ENCODE measurements around the gene GDF2. TPM values are rescaled to one million over a fixed set of nuclear protein-coding genes. Genes with fewer than 3 reads are reported as not detected.

Gene GDF2
- total RNA-seq, 1 donor from 2014 or later, result not detected

DNA sequence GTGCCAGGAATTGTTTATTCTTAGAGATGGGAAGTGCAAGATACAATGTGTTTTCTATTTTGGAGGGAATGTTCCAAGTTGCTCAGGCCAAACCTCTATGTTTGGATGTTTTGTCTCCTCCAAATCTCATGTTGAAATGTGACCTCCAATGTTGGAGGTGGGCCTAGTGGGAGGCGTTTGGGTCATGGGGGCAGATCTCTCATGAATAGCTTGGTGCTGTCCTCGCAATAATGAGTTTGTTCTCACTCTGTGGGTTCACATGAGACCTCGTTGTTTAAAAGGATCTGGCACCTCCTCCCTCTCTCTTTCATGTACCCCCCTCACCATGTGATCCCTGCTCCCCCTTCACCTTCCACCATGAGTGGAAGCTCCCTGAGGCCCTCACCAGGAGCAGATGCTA, 30.6 kb upstream of the GDF2 start:
- DNase-seq (ENCODE audit: low read depth in 2 of 2), result no peak

- no peak for DNase-seq (ENCODE audit: low read depth in 2 of 2)
These were observed 28.2 kb upstream of the GDF2 start for GRCh38 chr10:47294057-47294456.

GRCh38 chr10:47294501-47294900, 27.8 kb upstream of the GDF2 start:
- no peak for DNase-seq (ENCODE audit: low read depth in 2 of 2)

DNA sequence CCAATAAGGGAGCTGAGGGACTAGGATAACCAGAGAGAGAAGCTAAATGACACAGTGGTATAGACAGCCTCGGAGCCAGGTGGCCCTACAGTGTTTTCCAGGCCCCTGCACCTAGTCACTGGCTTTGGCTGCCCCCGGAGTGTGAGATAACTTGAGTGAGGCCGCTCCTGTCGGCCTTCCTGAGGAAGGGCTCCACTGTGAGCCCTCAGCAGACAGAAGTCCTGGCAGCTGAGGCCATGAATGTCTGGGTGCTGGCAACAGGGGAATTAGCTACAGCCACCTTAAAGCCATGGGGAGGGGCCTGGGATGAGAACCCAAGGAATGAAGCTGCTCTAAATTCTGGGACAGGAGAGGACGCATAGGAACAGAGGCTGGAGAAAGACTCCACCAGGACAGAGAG, 26.8 kb upstream of the GDF2 start:
- DNase-seq (ENCODE audit: low read depth in 2 of 2), result no peak

DNA sequence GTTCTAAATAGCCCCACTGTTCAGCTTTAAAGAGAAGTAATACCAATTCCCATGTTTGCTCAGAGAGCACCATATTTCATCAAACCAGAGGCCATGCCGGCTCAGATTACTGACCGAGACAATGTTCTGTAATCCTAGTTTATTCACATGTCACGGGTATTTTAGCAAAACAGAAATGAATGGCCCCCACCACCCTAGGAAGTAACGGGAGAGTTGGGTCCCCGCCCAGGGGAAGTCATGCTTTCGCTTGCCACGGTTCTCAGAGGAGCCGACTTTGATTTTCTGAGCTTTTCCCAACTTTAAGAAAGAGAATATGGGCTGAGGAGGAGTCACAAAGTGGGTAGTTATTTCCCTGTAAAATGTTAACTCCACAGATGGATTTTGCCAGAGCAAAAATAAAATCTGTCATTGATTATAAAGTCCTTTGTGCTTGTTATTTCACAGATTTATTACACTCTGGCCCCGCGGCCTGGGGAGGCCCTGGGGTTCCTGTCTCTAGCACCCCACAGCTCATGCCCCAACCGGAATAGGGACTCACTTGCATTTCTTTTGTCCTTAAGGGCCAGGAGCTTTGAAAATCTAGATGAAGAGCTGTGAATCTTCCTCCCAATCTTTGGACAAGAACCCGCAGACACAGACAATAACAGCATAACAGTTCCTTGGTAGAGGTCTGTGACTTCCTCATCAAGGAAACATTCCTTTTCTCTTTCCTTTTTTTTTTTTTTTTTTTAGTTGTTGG, 25.9 kb upstream of the GDF2 start:
- DNase-seq (ENCODE audit: low read depth in 2 of 2), result no peak

GRCh38 chr10:47296941-47297340, 25.3 kb upstream of the GDF2 start:
- no peak for DNase-seq (ENCODE audit: low read depth in 2 of 2)

DNA sequence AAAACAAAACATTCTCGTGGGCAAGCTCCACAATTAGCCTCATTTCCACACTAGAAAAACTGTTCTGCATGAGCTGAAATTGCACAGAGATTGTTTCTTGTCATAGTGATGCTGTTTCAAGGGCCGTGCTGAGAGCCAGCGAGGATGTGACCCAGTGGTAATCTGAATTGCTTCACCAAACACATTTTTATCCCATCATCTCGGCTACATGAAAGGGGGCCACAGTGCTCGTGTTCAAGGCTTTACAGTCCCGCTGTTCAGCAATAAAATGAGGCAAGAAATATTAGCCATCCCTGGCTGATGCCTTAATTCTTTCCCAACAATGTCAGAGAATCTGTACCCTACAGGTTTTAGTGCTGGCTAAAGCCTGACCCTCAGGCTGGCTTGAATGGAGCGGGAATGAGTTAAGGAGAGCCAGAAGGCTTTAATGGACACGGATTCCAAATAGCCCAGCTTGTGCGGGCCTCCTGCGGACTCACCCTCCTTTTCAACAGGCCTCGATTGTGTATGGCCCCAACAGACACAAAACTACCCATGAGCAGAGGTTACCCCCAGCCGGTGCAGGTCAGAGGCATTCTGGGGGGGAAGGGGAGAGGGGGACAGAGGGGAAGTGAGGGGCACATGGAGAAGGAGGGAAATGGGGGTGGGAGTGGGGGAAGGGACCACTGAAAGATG, 24.3 kb upstream of the GDF2 start:
- no peak for DNase-seq (ENCODE audit: low read depth in 2 of 2)

DNA sequence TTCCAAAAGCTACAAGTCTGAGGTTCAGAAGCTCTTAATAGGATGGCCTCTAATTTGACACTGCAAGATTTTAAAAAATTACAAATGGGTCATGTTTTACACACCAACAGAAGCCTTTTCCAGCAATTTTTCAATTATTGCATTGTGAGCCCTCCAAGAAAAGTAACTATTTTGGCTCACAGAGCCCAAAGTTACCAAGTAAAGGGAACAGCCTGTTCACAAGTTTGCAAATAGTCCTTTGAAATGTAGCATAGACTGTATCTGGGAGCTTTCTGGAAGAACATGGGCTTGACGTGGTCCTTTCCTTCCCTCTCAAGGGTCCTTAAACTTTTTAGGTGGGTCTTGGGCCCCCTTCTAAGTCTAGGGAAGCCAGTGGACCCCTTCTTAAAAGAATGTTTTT, 23.5 kb upstream of the GDF2 start:
- no peak for DNase-seq (ENCODE audit: low read depth in 2 of 2)

DNA sequence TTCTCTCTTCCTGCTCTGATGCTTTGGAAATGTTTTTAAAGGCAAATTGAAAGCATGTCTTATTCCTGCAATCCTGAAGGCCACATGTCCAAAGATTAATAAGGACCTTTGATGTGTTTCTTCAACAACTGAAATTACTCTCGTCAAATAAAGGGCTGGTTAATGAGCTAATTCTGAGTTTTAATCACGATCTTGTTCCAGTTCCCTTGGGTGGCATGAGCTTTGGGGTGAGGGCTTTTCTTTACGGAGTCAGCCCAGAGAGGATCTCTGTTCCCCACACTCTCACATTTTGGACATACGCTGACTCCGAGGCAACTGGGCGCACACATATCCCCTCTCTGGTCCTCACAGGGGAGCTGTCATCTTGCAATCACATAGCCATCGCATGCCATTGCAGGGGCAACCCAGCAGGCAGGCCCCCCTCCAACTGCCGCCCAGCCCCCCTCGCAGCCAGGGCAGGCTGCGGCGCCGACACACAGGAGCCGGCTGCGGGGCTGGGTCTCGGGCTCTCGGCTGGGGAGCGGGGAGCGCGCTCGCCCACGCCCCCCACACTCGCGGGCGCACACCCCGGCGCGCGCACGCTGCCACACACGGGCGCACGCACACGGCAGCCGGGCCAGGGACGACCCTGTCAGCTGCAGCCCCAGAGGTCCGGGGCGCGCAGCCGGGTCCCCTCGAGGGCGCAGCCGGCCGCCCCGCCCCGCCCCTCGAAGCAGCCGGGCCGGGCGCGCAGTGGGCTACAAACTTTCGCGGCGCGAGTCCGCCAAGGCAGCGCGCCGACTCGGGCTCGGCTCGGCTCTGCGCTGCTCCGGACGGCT, 22.4 kb upstream of the GDF2 start, which contains the start of gene GDF10:
Gene GDF10, plus strand, starts transcription at position 587 of the 818 bp plus-strand sequence. CDS start 455 bp downstream, outside the sequence.
- DNase-seq (ENCODE audit: low read depth in 2 of 2), result no peak

GRCh38 chr10:47300429-47300931, 21.8 kb upstream of the GDF2 start:
- no peak for DNase-seq (ENCODE audit: low read depth in 2 of 2)

DNA sequence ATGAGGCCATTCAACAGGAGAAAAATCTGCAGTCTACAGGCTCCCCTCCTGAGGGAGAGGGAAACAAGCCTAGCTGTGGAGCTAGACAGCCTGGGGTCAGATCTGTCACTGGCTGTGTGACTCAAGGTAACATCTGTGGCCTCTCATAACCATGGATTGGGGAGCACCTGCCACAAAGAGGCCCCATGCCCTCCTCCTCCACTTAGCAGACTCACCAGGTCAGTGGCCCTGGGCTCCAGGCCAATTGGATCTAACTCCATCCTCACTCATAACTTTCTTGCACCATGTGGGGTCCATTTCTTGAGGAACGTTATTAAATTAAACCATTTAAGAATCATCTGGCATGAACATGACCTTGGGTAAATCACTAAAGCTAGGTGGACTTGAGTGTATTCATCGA, 20.4 kb upstream of the GDF2 start:
- DNase-seq (ENCODE audit: low read depth in 2 of 2), result no peak

GRCh38 chr10:47303105-47303504, 19.1 kb upstream of the GDF2 start:
- DNase-seq (ENCODE audit: low read depth in 2 of 2), result no peak

DNA sequence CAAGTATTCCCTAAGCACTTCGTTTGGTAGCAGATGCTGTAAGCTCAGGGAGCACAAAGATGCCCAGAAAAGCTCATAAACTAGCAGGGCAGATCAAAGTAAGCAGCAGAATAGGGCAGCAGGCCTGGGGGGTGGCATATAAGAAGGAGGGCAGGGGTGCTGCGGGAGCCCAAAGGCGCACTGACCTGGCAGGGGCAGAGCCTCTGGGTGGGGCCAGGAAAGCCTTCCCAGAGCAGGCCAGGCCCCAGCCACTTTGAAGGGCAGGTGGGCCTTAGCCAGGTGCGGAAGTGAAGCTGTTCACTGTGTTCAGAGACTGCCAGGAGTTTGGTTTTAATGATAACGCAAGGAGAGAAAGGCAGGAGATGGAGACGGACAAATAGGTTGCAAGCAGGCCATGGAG, 18.4 kb upstream of the GDF2 start:
- DNase-seq (ENCODE audit: low read depth in 2 of 2), result no peak

GRCh38 chr10:47305566-47305965, 16.7 kb upstream of the GDF2 start:
- DNase-seq (ENCODE audit: low read depth in 2 of 2), result no peak

DNA sequence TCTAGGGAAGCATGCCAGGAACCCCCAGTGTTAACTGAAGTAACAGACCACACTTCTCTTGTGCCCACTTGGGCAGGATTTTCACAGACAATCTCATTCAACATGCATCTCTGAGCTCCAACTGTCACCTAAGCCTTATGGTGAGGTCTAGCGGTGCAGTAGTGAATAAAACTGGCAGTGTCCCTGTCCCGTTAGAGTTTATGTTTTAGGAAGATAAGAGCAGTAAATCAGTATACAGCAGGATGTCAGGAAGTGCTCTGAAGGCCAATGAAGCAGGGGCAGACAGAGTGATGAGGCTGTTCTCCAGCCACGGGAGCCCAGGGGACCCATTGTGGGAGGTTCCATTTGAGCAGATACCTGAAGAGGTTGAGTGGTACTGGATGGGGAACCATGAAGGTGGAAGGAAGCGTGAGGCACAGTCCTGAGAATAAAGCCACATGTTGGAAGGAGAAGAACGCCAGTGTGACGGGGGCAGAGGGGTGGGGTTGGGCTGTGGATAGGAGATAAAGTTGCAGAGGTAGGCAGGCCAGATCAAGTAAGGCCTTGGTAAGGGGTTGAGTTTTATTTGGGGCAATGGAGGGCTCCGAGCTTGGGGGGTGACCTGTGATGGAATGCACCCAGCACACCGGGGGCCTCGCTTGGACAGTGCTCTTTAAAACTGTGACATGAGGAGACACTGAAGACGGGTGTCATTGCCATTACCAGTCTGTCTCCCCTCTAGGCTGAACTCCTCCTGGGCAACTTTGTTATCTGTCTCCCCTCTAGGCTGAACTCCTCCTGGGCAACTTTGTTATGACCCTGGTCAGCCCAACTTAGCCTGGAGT, 15.7 kb upstream of the GDF2 start:
- DNase-seq (ENCODE audit: low read depth in 2 of 2), result no peak

- no peak for DNase-seq (ENCODE audit: low read depth in 2 of 2)
These were observed 14.9 kb upstream of the GDF2 start for GRCh38 chr10:47307381-47307780.

- no peak for DNase-seq (ENCODE audit: low read depth in 2 of 2)
These were observed 13.5 kb upstream of the GDF2 start for GRCh38 chr10:47308775-47309174.

DNA sequence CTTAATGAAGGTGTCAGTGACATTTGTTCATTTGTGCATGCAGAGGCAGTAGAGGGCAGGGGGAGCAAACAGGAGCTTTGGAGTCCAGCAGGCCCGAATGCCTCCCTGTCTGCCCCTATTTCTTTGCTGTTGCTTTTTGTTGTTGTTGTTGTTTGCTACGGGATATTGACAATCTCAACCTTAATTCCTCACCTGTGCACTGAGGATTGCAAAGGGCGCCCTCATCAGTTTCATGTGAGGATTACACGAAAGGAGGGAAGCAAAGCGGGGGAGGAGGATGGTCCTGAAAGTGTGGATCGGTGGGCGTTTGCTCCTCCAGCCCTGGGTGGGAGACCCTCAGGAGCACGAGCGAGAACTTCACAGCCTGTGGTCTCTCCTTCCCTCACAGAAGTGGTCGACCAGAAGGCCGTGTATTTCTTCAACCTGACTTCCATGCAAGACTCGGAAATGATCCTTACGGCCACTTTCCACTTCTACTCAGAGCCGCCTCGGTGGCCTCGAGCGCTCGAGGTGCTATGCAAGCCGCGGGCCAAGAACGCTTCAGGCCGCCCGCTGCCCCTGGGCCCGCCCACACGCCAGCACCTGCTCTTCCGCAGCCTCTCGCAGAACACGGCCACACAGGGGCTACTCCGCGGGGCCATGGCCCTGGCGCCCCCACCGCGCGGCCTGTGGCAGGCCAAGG, 12.7 kb upstream of the GDF2 start:
- DNase-seq (ENCODE audit: low read depth in 2 of 2), result no peak

- DNase-seq (ENCODE audit: low read depth in 2 of 2), result no peak
These were observed 12.2 kb upstream of the GDF2 start for GRCh38 chr10:47310090-47310505.

- no peak for DNase-seq (ENCODE audit: low read depth in 2 of 2)
These were observed 10.9 kb upstream of the GDF2 start for GRCh38 chr10:47311193-47311931.

All from lung microvascular endothelial cell (primary cell).